Measurements from ENCODE around the gene FARP2. TPM values are rescaled to one million over a fixed set of nuclear protein-coding genes. Genes with fewer than 3 reads are reported as not detected.

FARP2 gene
- total RNA-seq, 6 experiments from 2014 or later = 38.3 to 46.4 (median 41.9) TPM

DNA sequence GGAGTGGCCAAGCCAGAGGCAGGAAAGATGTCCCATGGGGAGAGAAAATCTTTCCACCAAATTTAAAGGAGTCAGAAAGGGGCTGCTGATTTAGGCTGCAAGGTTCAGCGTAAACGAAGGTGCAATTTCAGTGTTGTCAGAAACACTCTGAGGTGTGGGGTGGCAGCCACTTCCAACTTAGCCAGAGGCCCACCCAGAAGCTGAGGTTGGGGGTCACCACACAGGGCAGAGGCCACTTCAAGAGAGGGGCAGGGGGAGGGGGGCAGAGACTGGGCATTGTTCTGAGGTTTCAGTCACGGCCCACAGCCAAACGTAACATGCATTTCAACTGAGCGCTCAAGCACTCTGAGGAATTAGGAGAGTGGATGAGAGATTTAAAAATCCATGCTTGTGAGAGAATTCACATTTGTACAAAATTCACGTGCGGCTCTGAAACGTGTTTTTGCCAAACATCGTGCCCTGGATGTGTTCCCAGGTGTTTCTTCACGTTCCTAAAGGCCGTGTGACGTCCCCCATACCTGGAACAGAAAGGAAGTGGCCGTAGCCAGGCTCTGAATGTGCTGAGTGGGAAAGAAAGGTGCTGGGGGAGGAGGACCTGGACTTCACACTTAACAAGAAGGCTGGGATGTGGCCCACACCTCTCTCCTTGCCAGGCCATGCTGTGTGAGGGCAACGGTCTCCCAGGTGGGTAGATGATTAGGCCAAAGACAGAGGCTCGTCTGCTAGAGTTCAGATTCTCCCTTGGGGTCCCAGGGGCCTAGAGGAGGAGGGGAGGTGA is 182.9 kb downstream of the FARP2 start:
- H3K27me3 Mint-ChIP-seq (ENCODE audit: insufficient read depth) = peaks cover 5% of the 10 kb centered on the region
- TF ChIP-seq, protein P1, sequence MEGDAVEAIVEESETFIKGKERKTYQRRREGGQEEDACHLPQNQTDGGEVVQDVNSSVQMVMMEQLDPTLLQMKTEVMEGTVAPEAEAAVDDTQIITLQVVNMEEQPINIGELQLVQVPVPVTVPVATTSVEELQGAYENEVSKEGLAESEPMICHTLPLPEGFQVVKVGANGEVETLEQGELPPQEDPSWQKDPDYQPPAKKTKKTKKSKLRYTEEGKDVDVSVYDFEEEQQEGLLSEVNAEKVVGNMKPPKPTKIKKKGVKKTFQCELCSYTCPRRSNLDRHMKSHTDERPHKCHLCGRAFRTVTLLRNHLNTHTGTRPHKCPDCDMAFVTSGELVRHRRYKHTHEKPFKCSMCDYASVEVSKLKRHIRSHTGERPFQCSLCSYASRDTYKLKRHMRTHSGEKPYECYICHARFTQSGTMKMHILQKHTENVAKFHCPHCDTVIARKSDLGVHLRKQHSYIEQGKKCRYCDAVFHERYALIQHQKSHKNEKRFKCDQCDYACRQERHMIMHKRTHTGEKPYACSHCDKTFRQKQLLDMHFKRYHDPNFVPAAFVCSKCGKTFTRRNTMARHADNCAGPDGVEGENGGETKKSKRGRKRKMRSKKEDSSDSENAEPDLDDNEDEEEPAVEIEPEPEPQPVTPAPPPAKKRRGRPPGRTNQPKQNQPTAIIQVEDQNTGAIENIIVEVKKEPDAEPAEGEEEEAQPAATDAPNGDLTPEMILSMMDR (IDR thresholded peaks at IDR 0.05) = no peak
- H3K4me3 Mint-ChIP-seq = no peak overlapping the region
- H3K27ac Mint-ChIP-seq = no peak overlapping the region
- no peaks in the 10 kb centered on the region for H3K9me3 Mint-ChIP-seq
- DNase-seq = no peak
- peaks cover 7% of the 10 kb centered on the region for H3K4me1 Mint-ChIP-seq (ENCODE audit: low read depth)
- no peaks in the 10 kb centered on the region for H3K36me3 Mint-ChIP-seq (ENCODE audit: low read depth)

DNA sequence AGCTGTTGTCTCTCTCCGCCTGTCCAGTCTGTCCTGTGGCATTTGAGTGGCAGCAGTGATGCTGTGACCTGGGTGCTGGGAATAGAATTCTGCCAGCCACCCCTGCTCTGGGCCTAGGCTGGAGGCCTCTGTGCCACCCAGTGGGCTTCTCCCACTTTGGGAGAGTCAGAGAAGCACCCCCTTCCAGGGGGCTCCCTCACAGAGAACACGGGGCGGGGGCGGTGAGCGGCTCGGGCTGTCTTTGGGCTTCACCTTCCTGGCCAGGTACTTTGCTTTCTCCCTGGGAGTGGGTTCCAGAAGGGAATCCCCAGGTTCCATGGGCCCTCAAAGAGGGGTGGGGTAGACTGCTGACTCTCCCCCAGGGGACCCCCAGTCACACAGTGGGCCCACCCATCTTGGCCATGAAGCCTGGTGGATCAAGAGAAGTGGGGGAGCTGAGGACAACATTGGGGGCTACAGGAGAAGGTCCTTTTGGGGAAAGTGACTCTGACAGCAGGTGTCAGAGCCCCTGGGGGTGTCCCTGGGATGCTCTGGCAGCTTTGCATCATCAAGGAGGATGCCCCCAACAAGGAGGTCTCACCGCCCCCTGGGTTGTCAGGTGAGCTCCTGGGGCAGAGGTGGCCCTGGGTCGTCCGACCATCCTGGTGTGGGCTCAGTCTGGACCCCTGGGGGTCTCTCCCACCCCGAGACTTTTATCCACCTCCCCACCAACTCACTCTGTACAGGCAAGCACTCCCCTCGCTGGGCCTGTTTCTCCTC is 183.7 kb downstream of the FARP2 start:
- Mint-ChIP-seq H3K4me1 (ENCODE audit: low read depth) (peaks cover 7% of the 10 kb centered on the region), H3K9me3 (no peaks in the 10 kb centered on the region), H3K27me3 (ENCODE audit: insufficient read depth) (no peaks in the 10 kb centered on the region; the same call in 1 of the 2 replicates), H3K36me3 (ENCODE audit: low read depth) (no peaks in the 10 kb centered on the region), H3K27ac (no peak overlapping the region), H3K4me3 (no peak overlapping the region)
- DNase-seq = no peak
- TF ChIP-seq, protein P1 (IDR thresholded peaks at IDR 0.05) = no peak

DNA sequence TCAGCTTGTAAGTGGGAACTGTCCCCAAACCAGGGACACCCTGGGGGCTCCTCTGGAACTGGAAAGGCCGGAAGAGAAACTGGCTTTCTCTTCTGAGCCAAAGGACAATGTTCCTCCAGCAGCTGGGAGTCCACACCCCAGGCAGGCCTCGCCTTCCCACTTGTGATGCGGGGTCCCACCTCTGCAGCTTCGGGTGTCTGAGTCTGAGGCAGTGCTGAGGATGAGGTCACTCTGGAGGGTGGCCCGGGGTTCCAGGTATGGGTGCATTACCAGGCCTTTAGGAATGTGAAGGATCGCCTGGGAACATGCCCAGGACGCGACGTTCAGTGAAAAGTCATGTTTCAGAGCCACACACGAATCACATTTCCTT is 184.3 kb downstream of the FARP2 start:
- TF ChIP-seq, protein P1 (IDR thresholded peaks at IDR 0.05) = no peak
- Mint-ChIP-seq H3K27me3 (ENCODE audit: insufficient read depth) (no peaks in the 10 kb centered on the region; the same call in 1 of the 2 replicates), H3K9me3 (no peaks in the 10 kb centered on the region), H3K4me3 (peak overlapping the region; percentile 82), H3K27ac (peak overlapping the region; percentile 57), H3K36me3 (ENCODE audit: low read depth) (no peaks in the 10 kb centered on the region), H3K4me1 (ENCODE audit: low read depth) (peaks cover 7% of the 10 kb centered on the region)
- no peak for DNase-seq

DNA sequence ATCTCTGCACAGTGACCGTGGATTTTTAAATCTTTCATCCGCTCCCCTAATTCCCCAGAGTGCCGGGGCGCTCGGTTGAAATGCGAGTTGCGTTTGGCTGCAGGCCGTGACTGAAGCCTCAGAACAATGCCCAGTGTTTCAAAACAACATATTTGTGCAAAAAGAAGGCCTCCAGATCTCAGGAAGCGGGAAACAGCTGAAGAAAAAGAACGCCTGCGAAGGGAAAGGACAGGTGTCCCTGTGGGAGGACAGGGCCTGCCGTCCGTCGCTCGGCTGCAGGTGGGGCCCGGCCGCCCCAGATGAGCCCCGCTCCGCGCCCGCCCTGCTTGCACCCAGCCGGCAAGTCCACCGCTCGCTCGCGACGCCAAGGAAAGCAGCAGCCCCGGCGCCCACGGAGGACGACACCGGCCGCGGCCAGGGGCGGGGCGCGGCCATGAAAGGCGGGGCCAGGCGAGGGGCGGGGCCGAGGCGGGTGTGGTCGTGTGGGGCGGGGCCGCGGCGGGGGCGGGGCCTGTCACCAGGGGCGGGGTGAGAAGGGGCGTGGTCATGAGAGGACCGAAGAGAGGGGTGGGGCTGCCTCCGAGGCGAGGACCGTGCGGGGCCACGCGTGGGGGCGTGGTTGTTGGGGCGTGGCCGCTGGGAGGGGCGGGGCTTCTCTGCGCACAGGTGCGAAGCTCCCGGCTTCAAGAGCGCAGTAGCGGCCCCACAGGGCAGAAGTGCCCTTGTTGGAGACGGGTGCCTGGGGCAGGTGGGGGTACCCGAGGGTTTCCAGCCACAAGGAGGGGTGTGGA is 184.9 kb downstream of the FARP2 start:
- TF ChIP-seq, protein P1 (IDR thresholded peaks at IDR 0.05) = no peak
- Mint-ChIP-seq H3K27ac (peak overlapping the region; percentile 57), H3K27me3 (ENCODE audit: insufficient read depth) (no peaks in the 10 kb centered on the region; the same call in 1 of the 2 replicates), H3K9me3 (no peaks in the 10 kb centered on the region), H3K36me3 (ENCODE audit: low read depth) (no peaks in the 10 kb centered on the region), H3K4me3 (peak overlapping the region; percentile 82), H3K4me1 (ENCODE audit: low read depth) (peaks cover 7% of the 10 kb centered on the region)
- peak; percentile 25 for DNase-seq

DNA sequence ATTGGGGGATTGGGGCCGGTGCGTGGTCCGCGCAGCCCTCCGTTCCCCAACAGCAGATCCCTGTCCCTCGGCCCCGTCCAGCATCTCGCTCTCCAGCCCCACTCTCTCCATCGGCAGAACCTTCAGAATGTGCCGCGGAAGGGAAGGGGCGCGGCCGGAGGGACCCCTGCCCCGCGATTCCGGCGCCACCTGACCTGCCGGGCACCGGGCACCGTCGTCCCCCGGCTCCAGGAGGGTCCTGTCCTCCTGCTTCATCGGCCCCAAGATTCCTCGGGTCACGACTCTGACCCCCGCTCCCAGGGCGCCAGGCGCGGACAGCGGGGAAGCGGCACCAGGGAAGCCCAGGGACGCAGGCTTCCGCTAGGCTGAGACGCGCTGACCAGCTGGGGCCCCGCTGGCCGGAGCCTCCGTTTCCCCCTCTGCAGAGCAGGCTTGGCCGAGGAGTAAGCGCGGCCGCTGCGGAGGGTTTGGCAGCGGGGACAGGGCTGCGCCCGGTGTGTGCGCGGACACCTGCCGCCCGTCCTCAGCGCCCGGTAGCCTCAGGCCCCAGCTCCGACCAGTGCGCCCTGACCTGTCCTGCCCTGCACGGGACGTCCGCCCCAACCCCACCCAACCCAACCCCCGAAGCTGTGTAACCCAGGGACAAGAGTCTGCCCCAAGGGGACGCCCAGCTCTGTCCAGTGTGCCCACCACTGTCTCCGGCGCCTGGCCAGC is 185.6 kb downstream of the FARP2 start:
- Mint-ChIP-seq H3K27me3 (ENCODE audit: insufficient read depth) (no peaks in the 10 kb centered on the region; the same call in 1 of the 2 replicates), H3K27ac (no peak overlapping the region), H3K4me3 (no peak overlapping the region), H3K36me3 (ENCODE audit: low read depth) (no peaks in the 10 kb centered on the region), H3K4me1 (ENCODE audit: low read depth) (peaks cover 7% of the 10 kb centered on the region), H3K9me3 (no peaks in the 10 kb centered on the region)
- no peak for DNase-seq
- TF ChIP-seq, protein P1 (IDR thresholded peaks at IDR 0.05) = no peak

Data from HFFc6 (cell line).